Measurements from ENCODE around the gene STK32B.
"Not testable (repeated sequence)": the region's sequence is repeated elsewhere in the genome, so short reads cannot be mapped to it uniquely, and the experiment has no call there.

The STK32B gene

DNA sequence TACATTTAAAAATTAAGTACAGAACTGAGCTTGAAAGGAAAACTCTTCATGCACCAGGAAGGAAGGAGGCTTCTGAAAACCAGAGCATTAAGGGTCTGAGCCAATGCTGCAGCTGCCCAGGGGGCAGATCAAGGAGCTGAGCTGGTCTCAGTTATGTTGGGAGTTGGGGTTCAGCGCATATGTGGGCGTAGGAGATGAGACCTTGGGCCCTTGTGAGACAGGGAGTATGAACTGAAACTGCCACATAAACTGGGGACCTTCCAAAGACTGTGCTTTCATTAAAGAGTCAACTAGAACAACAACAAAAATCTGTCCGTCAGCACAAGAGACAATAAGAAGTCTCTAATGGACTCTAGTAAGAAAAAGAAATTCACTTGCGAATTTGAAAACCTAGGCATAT, 226.9 kb downstream of the STK32B start:
- DNase-seq, result no peak

DNA sequence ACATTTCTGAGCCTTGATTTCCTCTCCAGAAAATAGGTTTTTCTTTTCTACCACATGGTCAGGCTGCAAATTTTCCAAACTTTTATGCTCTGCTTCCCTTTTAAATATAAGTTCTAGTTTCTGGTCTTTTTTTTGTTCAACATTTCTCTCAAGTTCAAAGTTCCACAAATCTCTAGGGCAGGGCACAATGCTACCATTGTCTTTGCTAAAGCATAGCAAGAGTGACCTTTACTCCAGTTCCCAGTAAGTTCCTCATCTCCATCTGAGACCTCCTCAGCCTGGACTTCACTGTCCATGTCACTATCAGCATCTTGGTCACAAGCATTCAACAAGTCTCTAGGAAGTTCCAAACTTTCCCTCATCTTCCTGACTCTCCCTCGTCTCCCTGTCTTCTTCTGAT, 228.8 kb downstream of the STK32B start:
- DNase-seq, result not testable (repeated sequence)

DNA sequence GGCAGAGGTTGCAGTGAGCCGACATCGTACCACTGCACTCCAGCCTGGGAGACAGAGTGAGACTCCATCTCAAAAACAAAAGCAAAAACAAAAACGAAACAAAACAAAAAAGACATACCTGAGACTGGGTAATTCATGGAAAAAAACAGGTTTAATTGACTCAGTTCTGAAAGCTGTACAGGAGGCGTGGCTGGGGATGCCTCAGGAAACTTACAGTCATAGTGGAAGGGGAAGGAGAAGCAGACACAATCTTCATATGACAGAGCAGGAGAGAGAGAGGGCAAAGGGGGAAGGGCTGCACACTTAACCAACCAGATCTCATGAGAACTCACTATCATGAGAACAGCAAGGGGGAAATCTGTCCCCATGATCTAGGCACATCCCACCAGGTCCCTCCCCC, 229.5 kb downstream of the STK32B start:
- DNase-seq, result no peak

DNA sequence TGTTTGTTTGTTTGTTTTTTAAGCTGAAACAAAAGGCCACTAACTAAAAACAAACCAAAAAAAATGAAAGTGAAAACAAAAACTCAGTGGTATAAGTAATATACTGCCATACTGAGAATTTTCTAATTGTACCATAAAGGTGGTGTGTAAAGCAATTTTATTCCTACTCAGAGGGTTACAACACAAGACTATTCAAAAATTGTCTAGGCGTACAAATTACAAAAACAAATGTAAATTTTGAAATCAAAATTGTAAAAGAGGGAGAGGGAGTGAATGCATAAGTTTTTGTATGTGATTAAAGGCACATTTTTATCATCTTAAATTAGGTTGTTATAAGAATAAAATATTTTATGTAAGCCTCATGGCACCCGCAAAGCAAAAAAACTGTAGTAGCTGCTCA, 232.6 kb downstream of the STK32B start:
- no peak for DNase-seq

DNA sequence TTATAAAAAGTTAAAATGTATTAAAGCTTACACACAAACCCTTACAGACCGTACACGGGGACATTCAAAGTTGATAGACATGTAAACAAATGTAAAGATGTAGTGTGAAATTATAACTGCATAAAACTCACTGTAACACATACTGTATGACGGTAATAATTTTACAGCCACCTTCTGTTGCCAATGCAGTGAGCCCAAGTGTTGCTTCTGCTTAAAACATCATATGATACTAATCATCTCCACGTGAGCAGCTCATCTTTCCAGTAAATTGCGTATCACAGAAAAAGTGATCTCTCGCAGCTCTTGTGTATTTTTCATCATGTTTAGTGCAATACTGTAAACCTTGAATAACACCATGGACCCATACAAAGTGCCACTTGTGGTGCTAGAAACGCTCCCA, 233.2 kb downstream of the STK32B start:
- no peak for DNase-seq

DNA sequence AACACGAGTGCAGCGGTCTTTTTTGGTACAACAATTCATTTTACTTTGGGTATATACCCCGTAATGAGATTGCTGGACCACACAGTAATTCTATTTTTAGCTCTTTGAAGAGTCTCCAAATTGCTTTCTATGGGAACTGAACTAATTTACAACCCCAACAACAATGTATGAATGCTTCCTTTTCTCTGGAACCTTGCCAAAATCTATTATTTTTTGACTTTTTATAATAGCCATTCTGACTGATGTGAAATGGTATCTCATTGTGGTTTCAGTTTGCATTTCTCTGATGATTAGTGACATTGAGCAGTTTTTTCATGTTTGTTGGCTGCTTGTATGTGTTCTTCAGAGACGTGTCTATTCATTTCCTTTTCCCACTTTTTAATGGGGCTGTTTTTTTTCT, 240.8 kb downstream of the STK32B start:
- DNase-seq, result peak; percentile 40

DNA sequence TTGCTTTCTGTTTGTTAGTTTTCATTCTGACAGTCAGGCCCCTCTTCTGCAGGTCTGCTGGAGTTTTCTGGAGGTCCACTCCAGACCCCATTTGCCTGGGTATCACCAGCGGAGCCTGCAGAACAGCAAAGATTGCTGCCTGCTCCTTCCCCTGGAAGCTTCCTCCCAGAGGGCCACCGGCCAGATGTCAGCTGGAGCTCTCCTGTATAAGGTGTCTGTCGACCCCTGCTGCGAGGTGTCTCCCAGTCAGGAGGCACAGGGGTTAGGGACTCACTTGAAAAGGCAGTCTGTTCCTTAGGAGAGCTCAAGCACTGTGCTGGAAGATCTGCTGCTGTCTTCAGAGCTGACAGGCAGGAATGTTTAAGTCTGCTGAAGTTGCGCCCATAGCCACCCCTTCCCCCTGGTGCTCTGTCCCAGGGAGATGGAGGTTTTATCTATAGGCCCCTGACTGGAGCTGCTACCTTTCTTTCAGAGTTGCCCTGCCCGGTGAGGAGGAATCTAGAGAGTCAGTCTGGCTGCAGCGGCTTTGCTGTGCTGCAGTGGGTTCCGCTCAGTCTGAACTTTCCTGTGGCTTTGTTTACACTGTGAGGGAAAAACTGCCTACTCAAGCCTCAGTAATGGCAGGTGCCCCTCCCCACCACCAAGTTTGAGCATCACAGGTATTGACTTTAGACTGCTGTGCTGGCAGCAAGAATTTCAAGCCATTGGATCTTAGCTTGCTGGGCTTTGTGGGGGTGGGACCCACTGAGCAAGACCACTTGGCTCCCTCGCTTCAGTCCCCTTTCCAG, 246.9 kb downstream of the STK32B start:
- DNase-seq, result not testable (repeated sequence)

DNA sequence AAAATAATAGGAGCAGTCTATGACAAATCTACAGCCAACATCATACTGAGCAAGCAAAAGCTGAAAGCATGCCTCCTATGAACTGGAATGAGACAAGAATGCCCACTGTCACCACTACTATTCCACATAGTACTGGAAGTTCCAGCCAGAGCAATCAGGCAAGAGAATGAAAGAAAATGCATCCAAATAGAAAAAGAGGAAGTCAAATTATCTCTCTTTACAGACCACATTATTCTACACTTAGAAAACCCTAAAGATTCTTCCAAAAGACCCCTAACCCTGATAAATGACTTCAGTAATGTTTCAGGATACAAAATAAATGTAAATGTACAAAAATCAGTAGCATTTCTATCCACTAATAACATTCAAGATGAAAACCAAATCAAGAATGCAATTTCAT, 249.0 kb downstream of the STK32B start:
- DNase-seq, result no peak

DNA sequence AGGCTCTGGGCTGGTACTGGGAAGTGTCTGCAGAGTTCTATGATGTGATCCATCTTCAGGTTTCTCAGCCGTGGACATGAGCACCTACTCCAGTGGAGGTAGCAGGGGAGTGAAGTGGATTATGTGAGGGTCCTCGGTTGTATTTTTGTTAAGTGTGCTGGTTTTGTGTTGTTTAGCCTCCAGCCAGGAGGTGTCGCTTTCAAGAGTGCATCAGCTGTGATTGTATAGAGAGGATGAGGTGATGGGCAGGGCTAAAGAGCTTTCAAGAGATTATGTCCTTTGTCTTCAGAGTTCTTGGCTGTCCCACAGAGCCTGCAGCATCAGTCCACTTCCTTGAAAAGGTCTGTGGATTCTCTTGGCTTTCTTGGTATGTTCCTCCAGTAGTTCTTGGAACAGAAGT, 256.6 kb downstream of the STK32B start:
- DNase-seq, result no peak

DNA sequence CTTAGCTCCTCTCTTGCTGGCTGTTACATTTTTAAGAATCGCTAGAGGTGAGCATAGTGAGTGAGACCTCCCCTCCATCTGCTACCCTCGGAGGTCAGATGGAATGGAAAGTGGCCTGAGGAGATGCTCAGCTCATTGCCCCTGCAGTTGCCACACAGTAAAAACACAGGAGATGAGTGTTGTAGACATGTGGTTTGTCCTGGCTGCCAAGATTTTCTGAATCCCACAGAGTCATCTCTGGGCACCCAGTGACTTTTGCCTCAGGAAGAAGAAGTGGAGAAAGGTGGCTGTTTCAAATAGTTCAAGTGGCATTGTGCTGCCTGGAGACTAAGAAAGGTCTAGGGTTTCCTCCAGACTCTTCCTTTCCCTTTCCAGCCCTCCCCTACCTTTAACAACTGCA, 271.0 kb downstream of the STK32B start:
- DNase-seq, result no peak

DNA sequence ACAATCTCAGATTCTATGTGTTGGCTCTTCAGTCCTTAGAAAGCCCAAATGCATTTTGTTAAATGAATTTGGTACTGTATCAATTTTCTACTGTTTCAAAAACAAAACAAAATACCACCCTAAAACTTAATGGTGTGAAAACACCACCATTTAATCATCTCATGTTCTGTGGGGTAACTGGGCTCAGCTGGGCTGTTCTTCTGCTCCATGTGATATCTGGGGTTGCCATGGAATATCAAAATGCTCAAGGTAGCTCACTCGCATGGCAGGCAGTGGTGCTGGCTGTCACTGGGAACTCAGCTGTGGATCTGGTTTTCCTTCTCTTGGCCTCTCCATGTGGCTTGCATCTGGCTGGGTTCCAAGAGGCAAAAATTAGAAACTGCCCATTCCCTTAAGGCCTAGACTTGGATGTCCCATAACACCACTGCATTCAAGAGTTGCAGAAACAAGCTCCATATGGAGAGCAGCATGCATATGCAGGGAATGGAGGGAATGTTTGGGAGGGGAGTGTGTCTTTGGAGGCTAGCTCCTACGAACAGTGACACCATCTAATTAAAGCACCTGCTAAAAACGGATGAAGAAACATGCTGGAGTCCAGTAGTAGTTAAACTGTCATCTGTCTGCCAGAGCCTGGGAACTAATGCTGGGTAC, 279.2 kb downstream of the STK32B start:
- DNase-seq, result no peak

DNA sequence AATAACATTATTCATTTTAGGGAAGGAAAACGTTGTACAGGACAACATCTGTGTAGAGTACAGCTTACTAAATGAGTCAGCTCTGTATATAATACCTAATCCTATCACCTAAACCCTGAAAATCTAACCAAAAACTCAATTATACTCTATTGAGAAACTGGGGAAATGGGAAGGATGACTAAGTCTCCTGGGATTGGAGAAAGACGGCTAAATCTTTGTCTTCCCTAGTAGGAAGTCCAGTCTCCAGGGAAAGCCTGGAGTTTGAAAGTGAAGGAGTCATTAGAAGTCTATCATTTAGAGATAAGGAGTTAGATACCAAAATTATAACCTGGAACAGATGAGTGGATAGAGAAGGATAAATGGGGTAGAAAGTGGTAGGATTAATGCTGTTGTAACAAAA, 286.5 kb downstream of the STK32B start:
- DNase-seq, result no peak

DNA sequence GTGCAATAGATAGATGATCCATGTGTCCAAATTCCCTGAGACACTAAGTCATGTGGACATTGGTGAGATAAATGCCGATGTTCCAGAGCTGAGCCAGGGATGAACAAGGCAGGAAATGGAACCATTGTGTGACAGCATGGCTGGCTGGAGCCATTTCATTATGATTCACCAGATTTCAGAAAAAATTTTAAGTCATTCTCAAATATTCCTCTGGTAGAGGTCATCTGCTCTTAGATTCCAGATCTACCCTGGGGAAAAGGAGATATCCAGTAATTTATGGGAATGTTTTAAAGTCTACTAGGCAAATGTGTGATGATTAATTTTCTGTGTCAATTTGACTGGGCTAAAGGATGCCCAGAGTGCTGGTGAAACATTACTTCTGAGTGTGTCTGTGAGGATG, 287.3 kb downstream of the STK32B start:
- DNase-seq, result no peak

DNA sequence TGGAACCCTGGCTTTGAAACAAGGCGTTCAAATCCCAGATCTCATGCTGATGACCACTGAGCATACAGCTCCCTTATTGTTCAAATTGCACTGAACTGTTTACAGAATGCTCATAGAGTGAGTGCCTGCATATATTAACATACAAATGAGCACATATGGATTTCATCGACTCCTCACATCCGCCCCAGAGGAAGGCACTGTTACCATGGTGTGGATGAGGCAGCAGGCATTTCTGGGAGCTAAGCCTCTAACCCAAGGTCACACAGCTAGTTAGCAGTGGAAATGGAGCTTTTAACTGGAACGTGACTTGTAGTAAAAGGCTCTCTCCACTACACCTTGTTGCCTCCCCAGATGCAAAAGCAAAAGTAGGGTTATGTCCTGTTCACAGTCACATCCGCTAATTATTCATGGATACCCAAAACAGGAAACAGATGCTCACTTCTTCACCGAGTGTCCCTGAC, 289.7 kb downstream of the STK32B start:
- DNase-seq, result no peak

DNA sequence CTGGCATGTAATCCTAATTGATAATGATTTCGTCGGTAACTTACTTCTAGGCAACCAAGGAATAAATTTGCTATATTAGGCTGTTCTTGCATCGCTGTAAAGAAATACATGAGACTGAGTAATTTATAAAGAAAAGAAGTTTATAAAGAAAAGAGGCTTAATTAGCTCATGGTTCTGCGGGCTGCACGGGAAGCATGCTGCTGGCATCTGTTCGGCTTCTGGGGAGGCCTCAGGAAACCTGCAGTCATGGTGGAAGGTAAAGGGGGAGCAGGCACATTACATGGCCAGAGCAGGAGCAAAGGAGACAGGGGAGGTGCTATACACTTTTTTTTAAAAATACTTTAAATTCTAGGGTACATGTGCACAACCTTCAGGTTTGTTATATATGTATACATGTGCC, 290.2 kb downstream of the STK32B start:
- DNase-seq, result no peak

DNA sequence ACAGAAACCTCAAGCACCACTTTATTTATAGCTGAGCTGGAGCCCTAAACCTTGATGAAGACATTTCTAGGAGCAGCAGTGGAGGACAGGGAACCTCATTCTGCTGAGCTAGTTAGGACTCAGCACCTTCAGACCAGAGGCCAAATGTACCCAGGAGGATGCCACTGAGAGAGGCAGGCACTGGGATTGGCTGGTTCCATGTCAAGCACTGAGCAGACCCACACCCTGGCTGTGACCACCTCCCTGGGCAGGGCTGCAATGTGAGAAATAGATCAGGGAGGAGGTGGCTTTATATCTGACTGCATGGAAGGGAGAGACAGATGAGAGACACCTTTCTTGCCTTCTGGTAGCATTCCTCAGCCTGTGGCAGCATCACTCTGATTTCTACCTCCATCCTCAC, 304.6 kb downstream of the STK32B start:
- DNase-seq, result no peak

DNA sequence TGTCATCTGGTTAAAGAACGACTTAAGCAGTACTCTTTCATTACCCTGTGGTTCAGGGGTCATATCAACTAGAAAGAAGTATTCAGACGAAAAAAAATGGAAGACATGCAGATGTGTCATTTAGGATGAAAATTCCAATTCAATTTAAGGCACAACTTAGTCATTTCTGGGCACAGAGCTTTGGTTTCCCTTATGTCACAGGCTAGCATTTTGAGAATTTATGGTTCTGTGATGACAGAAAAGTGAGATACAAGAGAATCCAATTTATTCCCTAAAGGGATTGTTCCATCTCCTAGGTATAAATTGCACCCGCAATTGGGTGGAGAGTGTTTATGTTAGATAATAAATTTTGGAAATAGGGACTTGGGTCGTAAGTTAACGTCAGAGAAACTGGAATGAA, 306.6 kb downstream of the STK32B start:
- DNase-seq, result no peak

DNA sequence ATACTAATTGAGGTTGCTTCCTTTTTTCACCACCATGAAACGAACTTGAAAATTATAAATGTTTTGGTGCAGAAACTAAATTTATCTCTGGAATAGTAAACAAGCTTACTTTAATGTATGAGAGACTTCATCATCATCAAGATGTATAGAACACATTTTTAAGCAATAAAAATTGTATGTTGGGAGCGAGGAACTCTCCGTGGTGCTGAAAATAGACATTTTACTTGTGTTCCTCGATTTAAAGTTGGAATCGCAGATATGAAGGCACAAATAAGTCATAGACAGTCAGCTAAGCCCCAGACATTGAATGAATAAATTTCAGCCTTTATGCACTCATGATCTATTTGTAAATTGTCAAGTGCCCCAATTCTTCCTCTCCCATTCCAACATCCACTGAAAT, 310.7 kb downstream of the STK32B start:
- DNase-seq, result no peak

DNA sequence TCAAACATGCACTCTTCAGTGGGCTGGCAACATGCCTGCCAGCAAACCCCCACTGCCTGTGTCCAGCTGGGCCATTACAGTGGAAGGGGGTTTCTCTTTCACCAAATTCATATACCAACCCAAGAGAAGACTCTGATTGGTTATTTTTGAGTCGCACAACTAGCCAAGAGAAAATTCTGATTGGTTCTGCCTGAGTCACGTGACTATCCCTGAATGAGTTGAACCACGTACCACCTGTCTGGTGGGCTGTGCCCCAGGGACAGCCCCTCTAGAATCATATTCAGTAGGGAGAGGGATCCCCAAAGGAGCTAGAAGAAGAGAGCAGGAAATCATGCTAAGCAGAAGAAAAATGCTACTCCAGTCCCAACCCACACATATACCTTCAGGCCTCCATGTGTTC, 313.1 kb downstream of the STK32B start:
- DNase-seq, result no peak

DNA sequence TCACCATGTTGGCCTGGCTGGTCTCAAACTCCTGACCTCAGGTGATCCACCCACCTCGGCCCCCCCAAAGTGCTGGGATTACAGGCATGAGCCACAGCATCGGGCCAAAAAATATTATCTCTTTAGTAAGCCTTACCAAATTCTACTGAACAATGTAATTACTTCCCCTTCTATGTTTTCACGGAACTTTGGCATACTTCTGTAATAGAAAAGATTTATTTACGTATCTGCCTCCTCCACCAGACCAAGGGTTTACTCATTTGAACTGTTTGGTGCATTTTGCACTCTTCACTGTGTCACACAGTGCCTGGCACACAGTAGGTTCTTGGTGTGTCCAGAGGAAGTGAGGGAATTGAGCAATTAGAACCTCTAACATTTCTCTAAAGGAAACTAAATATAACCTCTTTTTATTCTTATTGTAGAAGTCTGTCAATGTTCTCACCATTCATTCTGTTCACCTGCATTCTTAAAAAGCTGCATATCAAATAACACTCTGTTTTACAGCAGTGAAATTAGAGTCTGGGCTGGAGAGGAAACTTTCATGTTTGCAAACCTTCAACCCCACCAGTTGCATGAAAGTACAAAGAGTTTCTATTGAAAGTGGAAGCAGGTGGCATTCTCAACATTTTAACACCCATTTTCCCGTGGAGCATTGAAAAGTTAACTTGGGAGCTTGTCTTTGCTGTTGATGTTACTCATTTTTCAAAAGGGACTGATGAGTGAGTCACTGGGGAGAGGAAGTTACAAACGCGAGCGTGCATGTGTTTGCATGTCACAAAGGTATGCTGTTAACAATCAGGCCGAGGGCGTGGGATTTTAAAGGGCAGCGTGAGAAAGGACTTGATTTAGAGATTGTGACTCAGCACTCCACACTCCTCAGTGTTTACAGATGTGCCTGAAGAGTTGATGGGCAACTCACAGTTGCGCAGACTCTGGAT, 314.1 kb downstream of the STK32B start:
- no peak for DNase-seq

DNA sequence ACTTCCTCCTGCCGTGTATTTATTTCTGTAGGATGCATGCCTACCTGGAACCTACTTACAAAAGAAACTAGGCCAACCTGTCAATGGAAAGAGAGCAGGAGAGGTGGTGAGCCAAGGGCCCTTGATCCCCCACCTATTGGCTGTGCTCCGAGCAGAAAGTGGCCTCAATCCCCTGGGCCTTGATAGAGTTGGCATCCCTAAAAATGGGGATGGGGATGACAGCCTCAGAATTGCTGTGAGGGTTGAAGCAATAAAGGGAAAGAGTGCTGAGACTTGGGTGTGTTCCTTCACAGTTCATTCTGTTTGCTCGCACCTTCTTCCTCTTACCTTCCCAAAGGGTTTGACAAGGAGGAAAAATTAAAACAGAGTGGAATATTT, 314.7 kb downstream of the STK32B start:
- no peak for DNase-seq

DNA sequence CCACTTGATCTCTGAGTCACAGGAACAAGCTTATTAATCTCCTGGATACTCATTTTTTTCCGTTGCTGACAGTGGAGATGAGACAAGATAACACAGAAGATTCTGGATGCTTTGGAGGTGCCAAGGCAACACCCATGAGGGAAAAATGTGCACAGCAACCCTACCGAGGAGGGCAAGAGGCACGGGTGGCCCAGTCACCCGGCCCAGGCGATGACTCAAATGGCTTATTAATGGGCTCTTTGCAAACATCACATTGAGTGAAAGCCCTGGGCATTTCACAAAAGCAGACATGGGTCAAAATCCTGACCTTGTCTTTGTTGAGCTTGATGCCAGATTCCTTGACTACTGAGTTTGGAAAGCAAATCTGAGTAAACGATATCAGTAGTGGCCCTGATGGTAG, 315.1 kb downstream of the STK32B start:
- DNase-seq, result no peak

DNA sequence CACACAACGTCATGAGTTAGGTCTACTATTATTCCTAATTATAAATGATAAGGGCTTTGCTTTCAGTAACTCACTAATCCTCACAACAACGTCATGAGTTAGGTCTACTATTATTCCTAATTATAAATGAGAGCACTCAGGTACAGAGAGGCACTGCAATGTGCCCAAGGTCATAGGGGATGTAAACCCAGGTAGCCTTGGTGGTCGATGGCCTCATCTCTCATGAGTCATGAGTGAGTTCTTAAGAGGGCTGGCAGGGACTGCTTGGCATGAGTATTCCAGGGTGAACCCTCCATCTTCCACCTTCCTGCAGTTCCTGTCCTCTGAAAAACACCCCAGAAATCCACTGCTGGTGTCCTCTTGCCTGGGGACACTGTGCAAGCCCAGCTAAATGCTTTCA, 317.1 kb downstream of the STK32B start:
- DNase-seq, result no peak

DNA sequence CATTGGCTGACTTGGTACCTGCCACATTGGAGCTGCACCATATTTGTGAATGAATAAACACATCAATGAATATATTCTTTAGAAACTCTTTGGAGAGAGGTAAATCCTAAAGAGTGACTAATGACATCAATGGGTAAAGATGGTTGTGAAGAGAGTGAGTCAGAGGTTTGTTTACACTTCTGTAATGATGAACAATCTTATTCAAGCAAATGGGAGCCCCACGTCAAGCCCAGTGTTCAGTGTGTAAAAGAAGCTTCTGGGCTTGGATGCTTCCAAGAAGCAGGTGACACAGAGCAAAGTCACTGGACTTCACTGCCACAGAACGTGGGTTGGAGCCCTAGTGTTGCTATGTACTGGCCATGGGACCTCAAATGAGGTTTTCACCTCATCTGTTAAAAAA, 319.0 kb downstream of the STK32B start:
- DNase-seq, result no peak
